NCI-H524 treated with DMSO at 0.1 percent for 48 hours (cell line): ENCODE results near the gene TGM1.

Experiments used
- DNase-seq: peaks from one replicate; lab custom pipeline; 2025; lab: John Stamatoyannopoulos, UW

TGM1 gene

DNA sequence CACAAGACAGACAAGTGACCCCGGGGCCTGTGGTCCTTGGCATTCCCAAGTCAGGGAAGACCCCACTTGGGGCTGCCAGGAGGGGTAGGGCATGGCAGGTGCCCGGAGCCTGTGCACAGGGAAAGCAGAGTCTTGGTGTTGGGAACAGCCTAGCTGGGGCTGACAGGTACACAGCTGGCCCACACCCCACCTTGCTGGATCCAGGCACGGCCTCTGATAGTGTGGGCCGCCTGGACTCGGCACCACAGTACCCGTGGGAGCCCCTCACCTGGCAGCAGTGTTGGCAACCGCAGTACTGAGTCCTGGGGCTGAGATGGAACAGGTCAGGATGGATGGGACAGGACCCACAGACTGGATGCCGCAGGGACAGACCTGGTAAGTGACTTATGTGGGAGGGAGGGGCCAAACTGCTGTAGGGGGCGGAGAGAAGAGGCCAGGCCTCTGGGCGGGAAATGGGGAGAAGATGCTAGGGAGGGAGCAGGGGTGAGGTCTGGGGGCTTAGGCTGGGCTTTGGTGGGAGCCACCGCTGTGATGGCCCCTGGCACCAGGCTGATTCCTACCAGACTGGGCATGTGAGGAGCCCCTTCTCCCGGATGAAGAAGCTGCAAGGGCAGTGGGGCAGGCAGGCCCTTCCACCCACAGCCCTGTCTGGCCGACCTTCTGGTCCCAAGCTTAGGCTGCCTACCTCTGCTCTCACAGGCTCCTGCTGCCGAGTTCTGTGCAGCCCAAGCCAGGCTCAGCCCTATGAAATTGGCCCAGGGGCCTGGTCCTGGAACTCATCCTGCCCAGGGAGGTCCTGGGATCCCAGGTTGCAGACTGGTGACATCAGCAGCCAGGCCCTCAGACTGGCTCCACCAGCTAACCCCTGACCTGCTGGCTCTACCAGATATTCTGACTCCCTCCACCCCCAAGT, at the start of gene TGM1:
Gene TGM1, minus strand, starts transcription at position 357 of the 913 bp plus-strand sequence. CDS start 825 bp downstream, outside the sequence.
- no peak for DNase-seq

DNA sequence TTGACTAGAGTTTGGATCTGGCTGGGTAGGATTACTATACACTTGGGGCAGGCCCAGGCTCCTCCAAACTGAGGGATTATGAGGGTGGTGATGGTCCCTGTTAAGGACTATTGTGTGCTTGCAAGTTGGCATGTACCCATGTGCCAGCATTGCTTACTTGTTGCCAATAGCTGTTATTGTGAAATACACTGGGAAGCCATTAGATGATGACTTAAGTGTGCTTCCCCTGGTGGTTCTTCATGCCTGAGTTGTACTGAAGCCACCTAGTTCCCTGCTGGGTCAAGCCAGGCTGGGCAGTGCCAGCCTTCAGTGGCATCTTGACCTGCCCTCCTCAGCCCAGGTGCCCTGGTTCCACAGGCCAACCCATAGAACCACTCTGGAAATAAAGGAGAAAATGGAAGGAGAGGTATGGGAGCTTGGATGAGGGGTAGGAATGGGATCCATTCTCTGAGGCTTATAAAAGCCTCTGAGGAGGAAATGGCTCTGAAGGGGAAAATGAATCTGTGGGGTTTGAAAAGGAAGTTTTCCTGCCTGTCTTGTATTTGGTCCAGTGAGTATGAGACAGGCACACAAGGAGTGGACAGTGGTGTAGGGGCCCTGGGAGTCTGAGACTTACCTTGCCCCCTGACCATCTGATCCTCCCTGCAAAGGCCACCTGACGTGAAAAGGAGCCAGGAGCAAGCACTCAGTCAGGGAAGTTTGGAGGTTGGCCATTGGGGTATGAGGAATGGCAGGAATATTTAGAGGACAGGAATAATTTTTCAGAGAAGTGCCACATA, 49.0 kb upstream of the TGM1 start:
- no peak for DNase-seq

- DNase-seq, result no peak
Observed at GRCh38 chr14:24310646-24311604, 47.9 kb upstream of the TGM1 start, which contains the start of gene LTB4R. TSS of gene LTB4R (plus strand) at chr14:24311502. CDS start at chr14:24315652, 4,150 bp downstream.

DNA sequence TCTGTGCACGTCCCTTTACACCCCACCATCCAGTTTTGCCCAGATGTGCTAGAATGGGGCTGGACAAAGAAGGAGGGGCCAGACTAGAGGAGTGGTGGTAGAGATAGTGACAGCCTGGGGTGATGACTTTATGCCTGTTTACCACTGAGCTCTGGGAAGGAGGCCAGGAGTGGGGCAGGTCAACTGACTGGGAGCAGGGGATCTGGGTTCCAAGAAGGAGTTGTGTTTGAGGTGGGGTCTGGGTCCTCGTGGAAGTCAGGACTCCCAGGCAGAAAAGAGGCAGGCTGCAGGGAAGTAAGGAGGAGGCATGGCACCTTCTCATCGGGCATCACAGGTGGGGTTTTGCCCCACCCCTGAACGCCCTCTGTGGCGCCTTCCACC, 47.3 kb upstream of the TGM1 start:
- no peak for DNase-seq

DNA sequence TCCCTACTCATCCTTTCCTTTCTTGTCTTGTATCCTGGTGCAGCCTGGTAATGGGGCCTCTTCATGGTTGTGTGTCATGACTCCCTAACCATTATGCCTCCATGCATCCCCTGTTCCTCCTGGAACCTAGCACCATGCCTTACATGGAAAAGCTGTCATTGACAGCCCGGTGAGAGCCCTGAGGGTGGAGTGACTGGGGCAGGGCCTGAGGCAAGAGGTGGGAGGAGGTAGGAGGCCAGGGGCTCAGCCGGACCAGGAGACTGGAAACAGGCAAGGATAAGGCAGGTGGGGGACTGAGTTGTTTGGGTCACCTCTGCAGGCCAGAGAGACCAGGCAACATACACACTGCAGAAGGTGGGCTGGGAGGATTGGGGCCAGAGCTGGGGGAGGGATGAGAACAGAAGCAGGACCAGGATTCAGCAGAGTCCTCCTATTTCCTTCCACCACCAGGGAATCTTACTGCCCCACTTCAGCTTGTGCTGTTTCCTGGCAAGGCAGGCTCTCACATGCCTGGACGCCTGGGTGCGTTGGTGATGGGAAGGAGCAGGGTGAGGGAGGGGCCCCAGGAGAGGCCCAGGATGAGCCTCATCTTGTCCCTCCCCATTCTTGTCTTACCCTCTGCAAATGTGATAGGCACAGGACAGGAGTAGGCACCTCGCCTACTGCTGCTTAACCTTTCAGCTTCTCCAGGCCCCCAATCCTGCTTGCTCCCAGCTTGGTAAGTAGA, 46.7 kb upstream of the TGM1 start, which contains the start of gene LTB4R2:
Gene LTB4R2, plus strand, starts transcription at position 603 of the 727 bp plus-strand sequence. CDS start 525 bp downstream, outside the sequence.
- no peak for DNase-seq

GRCh38 chr14:24308342-24309124, 45.6 kb upstream of the TGM1 start:
- no peak for DNase-seq

GRCh38 chr14:24307575-24308341, 44.8 kb upstream of the TGM1 start, which contains the start of gene CIDEB:
TSS of gene CIDEB (minus strand) at chr14:24307977. CDS start at chr14:24307858, 119 bp downstream.
- no peak for DNase-seq

DNA sequence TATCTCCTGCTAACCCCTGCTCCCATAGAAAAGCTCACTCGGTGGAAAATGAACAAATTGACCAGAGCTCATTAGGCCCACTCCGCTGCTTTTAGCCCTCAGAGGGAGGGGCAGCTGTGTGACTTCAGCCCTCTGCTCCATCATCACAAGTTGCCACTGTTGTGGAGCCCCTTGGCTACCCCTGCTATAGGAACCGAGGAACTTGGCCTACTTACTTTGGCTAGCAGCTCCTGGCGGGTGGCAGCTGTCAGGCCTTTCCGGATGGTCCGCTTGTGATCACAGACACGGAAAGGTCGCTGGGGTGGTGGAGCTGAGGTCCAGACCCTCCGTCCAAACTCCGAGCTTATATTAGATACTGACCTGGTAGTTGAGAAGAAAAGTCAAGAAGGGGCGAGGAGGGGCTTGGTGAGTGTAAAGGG, 44.2 kb upstream of the TGM1 start:
- no peak for DNase-seq

DNA sequence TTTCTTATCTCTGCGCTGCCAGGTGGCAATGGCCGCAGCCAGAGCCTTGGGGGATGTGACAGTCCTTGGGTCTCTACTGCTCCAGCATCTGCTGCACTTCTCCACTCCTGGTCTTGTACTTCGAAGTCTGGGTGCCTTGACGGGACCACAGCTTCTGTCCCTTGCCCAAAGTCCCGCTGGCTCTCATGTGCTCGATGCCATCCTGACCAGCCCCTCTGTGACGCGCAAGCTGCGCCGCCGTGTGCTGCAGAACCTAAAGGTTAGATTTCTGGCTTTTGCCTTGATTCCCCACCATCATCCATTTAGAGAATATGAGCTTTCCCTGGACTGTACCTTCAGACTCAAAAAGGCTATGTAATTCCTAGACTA, 41.0 kb upstream of the TGM1 start:
- no peak for DNase-seq

- DNase-seq, result no peak
Observed at GRCh38 chr14:24300326-24300980, 37.5 kb upstream of the TGM1 start.

DNA sequence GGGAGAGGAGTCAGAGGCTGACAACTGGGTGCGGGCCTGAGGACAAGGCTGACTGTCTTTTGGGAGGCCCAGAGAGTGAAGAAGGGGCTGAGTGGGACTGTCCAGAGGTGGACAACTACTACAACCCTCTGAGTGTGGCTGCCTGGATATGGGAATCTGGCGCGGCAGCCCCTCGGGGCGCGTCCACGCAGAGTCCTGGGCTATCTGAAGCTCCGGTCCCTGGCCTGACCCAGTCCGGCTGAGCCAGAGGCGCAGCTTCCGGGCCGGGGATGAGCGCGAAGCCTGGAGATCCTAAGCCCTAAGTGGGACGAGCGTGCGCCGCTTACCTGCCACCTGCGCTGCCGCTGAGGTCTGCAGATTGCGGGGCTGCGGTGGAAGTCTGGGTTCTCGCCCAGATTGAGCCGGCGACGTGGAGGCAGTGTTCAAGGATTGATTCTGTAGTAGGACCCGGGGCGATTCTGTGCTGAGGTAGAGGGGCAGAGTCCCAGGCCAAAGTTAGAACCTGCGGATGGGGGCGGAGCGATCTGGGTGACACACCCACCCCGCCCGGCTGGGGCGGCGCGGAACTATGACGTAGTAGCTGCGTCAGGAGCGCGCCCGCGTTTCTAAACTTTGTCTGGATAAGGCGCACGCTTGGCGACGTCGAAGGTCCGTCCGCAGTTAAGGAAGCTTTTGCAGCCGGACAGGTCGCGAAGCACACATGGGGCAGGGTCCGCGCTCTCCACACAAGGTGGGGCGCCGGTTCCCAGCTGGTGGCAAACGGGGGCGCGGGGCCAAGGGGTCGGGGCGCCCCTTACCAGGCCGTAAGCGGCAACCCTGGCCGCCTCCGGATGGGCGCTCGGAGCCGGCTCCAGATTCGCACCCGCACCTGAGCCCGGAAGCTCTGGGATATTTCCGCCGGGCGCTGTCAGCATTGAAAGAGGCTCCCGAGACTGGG, 36.5 kb upstream of the TGM1 start, which contains the start of the genes DHRS1 and NOP9:
Gene DHRS1, minus strand, starts transcription at position 526 of the 937 bp plus-strand sequence. CDS start 674 bp downstream, outside the sequence.
Gene NOP9, plus strand, starts transcription at position 596 of the 937 bp plus-strand sequence. Its CDS starts 105 bp downstream, at position 701.
- DNase-seq, result no peak

- no peak for DNase-seq
Observed at GRCh38 chr14:24298892-24299254, 35.9 kb upstream of the TGM1 start.

DNA sequence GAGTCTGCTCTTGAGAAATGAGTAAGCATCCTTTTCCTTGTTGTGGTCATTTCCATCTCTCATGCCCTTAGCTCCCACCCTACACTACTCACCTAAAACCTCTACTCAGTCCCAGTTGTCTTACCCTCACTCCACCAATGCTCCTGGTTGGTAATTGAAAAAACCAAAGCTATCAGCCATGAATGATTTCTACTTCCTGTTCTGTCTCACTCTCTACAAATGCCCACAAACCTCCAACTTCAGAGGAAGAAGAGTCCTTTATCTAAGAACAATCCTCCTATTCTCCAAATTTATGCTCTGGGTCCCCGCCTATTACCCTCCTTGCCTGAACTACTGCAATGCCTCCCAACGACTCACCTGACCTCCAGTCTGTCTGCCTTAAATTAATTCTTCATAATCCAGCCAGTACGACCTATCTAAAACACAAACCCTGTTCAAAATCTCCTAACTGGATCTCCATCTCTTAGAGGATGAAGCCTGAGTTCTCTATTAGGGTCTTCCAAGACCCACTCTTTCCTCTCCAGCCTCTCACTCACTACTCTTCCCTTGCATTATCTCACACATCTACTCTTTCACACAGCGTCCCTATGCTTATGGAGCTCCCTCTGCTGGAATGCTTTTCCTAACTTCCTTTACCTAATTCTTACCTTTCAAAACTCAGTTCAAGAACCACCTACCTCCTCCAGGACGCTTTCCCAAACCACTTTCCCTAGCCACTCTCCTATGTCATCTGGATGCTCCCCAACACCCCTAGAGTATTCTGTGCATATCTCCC, 34.4 kb upstream of the TGM1 start:
- DNase-seq, result no peak

DNA sequence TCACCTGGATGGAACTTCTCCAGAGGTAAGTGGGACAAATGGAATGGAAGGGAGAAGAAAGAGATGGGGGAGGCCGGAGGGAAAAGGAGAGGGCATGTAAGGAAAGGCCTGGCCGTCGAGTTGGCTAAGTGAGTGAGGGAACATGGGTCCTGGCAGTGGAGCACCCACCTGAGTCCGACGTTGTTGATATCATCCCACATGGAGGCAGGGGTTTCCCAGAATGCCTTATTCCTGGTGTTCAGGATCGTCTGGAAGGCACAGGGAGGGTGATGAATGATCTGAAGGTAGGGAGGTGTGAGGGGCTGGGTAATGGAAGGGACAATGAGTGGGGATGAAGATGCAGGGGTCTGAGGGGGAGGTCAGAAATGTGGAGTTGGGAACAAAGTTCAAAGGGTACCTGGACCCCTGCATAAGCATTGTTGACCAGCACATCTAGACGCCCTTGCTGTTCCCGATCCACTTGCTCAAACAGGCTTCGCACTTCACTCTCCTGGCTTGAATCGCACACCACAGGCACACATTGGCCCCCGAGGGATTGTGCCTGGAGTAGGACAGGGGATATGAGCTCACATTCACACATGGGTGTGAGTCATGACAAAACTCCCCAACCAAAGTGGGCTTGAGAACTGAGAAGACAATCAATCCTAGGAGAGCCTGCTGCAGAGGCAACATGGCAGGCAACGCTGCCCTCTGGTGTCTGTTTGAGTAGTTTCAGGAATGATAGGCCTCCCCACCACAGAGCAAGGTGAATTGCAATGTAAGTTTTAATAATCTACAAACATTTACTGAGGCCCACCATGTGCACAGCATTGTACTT, 33.6 kb upstream of the TGM1 start:
- DNase-seq, result no peak

- DNase-seq, result no peak
Observed at GRCh38 chr14:24293525-24293924, 30.5 kb upstream of the TGM1 start.
